ENCODE results near the gene MAML3.

Gene MAML3

DNA sequence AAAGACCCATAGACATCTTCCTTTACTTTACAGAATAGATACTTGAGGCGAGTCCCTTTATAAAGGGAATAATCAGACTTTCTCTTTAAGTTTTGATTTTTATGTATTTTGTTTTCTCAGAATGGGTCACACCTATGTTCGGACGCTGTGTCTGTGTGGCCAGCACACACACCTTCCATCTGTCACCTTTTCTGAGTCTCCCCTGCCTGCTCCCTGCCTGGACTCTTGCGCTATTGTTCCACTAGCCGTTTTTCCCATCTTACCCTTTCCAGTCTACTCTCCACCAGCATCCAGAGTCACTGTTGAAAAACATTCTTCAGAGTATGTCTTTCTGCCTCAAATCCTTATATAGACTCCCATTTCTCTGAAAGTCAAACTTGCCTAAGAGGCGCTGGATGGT lies 236.1 kb downstream of the MAML3 start:
- DNase-seq = no peak

DNA sequence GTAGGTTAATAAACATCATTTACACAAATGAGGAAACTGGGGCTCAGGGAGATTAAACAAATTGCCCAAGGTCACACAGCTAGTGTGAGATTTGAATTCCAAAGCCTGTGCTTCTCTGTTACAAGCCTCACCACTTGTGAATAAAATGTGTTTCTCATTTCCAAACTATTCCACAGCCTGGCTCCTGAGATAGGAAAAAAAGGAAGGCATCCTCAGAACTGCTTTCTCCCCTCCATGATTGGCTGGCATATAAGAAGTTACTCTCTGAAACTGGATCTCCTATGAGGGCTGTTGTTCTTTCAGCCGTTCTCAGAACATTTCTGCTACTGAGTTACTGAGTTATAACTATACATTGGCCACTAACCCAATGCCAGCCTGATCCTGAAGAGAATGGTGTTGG lies 237.9 kb downstream of the MAML3 start:
- DNase-seq = no peak

DNA sequence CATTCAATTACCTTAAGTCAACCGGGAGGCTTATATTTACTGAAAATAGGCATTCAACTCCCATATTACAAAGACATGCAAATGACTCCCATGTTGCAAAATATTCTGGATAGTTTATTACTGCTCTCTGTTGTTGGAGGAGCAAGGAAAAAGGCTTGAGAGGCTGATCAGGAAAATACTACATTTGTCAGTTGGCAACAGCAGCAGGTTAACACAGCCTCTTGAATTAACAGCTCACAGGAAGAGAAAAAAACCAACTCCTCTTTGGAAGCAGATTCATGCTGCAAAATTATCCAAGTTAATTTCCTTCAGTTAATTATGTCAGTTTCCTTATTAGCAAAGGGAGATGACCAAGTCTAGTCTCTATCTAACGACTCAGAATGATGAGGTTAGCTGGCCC lies 238.9 kb downstream of the MAML3 start:
- no peak for DNase-seq

DNA sequence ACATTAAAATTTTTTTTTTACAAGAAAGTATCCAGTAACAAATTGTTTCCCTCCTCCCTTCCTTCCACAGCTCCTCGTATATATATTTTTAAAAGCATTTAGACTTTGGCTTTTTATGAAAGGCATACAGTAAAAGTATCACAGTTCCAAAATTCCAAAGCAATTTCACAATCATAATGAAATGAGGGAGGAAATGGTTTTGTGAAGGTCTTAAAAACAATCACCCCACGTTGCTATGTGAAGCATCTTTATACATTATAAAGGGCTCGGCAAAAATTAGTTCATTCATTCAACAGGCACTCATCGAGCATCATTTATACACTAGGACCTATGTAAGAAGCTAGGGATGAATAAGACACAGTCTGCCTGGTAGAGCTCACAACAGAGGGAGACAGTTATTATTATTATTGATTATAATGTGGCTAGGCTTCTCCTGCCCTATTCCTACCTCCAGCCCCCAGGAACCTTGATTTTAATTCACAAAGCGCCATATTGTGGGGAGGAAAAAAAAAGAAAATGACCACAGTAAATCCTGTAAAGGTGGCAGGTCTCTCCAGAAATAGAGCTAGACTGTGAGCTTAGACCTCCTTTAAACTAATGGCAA lies 239.9 kb downstream of the MAML3 start:
- DNase-seq = no peak

DNA sequence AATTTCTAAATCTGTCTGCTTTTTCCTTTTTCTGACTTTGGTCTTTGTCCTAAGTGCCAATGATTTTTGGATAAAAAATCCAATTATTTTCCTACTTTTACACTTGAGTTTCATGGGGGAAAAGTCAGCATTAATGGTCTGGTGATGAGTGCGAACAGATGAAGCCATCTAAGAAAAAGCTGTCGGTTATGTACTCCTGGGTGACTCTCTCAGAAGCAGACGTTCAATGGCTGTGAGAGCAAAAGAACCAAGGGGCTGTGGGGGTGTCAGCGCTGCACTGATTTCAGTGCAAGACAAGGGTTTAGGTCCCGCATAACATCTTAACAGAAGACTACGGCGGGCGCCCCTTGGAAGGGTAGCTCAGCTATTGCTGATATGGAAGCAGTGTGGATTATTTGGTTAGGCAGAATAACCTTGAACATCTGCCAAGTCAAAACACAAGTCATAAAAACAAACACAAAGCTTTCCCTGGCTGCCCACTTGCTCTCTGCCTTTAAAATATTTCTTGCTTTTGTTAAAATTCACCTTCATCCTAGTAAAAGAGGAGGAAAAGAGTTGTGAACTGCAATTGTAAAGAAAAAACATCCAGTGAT lies 240.5 kb downstream of the MAML3 start:
- no peak for DNase-seq

DNA sequence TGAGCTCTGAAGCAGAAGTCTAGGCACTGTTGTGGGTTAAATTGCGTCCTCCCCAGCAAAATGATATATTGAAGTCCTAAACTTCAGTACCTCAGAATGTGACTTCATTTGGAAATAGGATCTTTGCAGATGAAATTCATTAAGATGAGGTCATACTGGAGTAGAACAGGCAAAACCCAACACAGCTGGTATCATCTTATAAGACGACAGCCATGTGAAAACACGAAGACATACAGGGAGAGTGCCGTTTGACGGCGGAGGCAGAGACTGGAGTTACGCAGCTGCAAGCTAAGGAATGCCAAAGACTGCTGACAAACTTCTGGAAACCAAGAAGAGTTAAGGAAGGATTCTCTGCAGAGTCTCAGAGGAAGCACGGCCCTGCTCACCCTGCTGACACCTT lies 241.5 kb downstream of the MAML3 start:
- no peak for DNase-seq

DNA sequence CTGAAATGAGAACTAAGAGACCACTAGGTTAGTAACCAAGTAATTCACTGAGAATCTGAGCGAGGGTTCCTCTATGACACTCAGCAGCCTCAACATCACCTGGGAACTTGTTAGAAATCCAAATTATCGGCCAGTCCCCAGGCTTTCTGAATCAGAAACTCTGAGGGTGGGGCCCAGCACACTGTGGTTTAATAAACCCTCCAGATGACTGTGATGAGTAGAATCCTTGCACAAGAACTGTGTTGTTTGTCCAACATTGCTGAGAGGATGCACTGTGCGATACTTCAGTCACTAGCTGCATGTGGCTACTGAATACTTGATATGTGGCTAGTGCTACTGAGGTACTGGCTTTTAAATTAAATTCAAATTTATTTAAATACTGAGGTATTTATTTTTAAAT lies 243.9 kb downstream of the MAML3 start:
- no peak for DNase-seq

DNA sequence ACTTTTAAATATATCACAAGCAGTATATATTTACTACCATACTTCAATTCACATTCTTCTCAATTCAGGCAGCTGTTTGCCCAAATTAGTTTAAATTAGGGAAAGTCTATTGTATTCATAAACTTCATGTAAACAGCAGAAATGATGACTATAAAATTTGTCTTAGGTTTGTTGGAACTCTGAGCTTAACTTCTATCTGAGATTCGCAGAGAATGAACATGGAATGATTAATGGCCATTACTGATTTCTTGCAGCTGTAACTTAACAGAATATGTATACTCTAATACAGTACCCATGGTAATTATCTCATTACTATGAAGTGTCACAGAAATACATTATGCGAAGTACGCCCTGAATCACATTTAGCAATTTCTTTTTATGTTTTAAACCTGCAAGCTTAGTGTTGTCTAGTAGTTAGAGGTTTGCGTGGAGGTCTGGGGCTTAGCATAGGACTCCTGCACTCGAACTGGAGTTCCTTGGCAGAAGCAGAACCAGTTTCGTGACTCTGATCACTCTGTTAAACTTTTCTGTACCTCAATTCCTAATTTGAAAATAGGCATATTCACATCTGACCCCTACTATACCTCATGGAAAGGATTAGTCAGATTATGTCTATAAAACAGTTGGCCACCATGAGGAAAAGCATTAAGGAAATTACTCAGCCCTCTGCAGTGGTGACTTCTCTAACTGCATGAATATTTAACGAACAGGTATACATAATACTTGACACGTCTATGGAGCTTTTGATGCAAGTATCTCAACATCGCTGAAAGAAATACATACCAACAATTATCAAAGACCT lies 245.1 kb downstream of the MAML3 start:
- DNase-seq = no peak

DNA sequence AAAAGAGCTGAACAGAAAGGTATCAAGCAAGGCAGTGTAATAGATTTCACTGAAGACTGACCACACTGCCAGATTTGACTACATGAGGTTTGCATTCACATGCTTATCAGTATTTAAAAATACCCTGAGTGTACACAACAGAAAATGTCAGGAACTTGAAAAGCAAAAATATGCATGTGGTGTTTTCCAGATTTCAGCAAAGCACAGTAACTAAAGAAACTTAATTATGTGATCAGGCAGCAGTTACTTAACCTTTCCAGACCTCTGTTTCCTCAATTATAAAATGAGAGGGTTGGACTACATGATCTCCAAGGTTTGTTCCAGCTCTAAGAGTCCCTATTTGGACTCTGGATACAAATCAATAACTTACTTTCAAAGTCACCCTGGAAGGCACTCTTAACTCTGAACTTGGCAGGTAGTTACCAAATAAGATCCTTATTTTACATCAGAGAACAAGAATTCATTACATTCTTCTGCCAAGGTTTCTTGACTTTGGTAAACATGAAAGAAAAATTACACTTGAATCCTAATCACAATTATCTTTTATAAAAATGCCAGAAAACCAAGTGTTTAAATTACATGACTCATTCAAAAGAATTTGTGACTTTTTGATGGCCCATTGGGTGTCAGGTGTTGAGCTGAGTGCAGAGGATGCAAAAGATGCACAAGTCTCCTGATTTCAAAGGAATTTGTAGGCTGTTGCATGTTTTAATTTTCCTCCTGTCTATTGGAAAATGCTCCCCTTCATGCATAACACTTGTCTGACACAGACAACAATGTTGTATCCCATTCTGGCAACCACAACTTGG lies 246.8 kb downstream of the MAML3 start:
- no peak for DNase-seq

DNA sequence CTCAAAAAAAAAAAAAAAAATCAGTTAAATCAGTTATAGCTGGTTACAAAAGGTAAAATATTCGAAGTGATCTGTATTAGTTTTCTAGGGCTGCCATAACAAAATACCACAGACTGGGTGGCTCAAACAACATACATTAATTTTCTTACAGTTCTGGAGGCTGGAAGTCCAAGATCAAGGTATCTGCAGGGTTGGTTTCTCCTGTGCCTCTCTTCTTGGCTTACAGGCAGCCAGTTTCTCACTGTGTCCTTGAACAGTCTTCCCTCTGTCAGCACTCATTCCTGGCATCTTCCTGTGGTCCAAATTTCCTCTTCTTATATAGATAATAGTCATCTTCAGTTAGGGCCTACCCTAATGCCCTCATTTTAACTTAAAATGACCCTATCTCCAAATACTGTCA lies 248.5 kb downstream of the MAML3 start:
- no peak for DNase-seq

DNA sequence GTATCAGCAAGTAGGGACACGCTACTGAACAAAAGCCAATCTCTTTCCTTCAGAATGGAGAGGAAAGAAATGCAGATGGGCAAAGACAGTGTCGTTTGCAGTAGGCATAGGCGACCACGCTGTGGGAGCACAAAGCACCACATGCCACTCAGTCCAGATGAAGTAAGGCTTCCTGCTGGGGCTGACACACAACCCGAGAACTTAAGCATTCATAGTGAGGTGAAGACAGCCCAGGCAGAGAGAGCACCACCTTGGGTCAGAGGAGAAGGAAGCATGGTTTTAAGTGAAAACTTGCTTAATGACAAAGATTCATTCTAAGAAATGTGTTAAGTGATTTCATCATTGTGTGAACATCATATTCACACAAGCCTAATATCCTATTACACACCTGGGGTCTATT lies 249.6 kb downstream of the MAML3 start:
- no peak for DNase-seq

DNA sequence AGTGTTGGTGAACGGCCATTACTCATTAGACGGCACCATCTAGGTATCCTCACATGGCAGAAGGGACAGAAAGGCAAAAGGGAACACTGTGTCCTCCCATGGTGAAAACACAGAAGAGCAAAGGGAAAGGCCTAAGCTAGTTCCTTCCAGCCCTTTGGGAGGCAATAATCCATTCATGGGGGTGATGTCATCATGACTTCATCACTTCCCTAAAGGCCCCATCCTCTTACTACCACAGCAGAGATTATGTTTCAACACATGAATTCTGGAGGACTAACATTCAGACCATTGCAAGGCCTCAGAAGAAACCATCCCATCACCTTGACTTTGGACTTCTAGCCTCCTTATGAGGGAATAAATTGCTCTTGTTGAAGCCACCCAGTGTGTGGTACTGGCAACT lies 250.1 kb downstream of the MAML3 start:
- no peak for DNase-seq

DNA sequence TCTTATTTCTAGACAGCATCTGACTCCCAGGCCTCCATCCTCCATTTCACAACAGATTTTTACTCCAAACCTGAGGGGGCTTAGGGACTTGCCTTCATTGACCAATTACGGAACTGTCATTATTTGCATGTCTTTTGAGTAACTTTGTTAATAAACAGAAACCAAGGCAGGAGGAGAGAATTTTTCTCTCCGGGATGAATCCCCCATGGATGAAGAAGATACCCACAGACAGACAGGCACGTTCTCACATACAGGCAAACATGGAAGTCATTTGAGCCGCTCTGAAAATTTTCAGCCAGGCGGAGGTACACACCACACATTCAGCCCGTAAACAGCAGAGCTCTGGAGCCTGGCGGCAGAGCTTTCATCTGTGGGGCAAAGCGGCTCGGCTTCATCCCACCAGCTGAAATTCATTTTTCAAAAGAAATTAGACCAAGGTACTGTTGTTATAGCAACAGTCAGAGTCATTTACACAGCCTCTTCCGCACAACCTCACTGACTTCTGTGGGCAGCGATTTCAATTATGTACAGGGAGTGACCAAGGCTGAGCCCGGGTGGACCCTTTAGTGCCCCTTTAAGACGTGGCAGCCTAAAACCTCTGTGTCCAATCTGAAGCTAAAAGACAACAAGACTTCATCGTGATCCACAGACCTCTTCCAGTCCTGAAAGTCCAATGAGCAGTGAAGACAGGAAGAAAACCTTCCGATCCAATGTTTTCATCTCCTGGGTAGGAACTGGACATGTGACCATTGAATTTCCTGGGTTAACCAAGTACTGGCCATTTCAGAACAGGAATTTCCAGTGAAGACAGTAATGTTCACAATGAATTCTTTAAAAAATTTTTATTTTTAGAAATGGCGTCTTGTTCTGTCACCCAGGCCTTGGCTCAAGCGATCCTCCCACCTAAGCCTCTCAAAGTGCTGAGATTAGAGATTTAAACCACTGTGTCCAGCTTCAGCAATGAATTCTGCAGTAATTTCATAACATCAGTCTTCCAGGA lies 251.4 kb downstream of the MAML3 start:
- no peak for DNase-seq

DNA sequence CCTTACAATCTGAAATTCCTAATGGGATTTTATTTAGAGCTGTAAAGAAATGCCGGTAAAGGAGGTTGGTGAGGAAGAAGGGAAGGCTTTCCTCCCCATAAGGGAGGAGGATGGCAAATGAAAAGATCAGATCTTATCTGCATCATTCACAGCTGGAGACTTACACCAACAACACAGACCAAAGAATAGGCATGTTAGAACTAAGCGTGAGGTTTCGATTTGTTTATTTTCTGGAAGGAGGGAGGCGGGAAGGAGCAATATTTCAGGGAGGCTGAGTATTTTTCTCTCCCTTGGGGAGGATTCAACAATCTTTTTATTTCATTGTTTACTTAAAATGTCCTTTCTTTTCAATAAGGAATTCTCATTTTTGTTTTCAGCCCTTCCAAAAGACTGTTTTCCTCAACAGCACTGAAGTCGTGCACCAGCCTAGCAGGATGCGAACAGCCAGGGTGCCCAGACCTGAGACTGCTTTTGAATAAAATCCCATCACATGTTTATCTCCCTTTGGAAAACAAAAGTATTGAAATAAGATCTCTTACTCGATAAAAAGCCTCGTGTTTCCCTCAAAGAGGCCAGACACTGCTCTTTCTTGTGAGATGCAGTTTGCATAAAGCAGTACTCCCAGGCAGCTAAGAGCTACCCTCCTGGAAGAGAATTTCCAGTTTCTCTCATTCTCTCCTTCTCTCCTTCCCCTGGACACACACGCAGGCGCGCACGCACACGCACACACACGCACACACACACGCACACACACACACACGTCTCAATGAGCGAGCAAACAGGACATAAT lies 252.3 kb downstream of the MAML3 start:
- no peak for DNase-seq

DNA sequence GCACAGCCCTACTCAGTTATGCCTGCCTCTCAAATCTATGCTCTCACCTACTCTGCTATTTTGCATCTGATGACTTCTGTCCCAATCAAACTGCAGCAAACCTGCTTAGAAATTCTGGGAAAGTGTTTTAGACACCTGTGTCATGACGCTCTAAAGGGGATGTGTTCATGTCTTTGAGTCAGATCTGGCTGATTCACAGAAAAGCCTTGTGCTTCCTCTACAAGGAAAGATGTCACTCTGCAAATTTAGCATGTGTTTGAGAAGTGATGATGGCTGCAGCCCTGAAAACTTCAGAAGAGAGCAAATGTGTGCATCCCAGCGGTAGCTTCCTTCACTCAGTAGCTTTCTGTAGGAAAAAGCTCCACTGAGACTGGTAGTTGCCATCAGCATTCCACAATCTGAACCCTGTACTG lies 253.0 kb downstream of the MAML3 start:
- DNase-seq = no peak

DNA sequence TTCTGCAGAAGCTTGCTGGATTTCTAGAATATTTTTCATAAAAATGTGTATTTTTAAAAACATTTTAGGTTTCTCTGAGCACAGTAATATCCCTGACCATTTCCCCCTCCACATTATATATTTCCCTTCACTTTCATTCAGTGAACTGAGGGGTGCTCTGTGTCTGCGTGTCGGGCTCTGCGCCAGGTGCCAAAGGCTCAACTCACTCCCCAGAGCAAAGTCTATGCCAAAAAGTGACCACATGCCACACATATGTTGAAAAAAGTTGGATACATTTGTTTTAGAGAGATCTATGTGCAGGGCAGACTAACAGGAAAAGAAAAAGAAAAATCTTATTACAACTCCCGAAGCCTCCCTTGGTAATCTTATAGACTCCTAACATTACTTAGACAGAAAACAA lies 254.6 kb downstream of the MAML3 start:
- no peak for DNase-seq

DNA sequence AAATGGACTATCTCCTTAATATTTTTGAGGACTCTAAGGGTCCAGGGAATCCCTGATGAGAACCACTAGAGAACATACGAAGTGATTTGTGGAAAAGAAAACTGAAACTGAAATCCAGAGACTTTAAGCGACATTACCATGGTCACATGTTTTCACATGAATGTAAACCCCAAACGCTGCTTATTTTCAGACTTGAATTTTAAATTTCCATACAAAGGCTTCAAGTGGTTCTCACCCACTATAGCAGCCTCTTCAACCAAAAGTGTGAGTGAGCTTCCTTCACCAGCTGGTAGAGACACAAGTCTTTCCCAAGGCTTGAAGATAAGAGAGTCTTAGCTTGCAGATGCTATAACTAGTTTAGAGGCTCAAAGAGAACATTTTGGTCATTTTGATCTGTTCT lies 255.7 kb downstream of the MAML3 start:
- DNase-seq = no peak

DNA sequence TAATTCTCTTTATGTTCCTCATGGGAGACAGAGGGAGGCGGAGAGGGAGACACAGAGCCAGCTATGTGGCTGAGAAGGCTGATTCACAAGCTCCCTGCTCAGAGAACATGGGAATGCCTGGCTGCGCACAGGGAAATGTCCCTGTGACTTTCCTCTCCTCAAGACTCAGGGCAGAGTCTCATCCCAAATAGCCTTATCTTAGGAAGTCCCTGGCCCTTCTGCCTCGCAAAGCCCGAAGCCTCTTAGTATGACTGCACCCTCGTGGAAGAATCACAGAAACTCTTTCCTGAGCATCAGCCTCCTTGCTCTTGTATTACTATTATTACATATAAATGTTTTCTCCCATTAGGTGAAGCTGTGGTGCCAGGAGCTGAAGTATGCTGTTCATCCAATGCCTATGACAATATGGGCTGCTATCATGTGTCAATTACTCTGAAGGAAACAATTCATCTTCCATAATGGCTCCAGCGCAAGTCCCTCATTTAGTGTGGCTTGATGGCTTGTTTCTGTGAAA lies 257.8 kb downstream of the MAML3 start:
- no peak for DNase-seq

DNA sequence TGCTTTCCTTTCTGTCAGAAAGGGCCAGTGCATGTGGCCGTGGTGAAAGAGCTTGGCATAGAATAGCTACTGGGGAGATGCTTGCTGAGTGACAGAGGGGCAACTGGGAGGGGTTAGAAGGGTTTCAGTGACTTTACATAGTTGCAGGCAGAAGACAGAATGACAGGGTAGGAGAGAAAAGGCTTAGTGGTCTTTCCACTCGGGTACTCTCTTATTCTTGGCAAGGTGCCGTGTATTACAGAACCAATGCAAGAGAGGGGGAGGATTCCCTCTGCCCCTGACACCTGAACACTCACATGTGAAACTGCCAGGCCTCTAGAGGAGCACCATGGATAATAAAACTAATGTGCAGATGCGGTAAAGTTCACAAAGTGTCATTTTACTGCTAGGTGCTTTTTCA lies 260.2 kb downstream of the MAML3 start:
- no peak for DNase-seq

DNA sequence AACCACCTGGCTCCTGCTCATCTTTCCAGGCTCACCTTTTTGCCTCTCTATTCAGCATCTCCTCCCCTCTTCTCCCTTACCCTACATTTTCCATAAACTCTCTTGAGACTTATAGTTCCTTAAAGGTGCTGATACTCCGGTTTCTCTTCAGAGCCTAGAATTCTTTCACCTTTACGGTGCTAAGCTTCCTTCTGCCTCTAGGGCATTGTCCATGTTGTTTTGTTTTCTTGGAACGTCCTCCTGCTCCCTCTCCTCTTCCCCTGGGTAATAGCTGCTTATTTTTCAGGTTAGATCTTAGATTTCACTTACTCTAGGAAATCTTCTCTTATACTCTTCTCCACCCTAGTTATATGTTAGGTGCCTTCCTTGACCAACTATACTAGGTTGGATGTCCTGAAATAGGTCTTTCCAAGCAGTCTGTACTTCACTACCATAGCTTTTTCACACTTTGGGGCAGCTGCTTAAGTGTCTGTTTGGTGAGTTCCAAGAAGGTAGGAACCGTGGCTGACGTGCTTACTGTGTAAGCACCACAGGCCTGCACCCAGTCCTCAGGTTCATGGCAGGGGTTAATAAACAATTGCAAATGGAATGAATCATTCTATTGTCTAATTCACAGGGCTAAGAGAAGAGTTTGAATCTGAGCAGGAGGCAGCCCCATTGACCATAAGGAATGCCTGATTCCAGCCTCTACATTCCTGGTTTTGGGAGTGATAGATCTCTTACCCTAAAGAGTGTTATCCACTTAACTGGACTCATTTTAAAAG lies 260.8 kb downstream of the MAML3 start:
- DNase-seq = no peak
